Activated naive CD4-positive, alpha-beta T cell treated with Interleukin-2 at 50 U/mL for 16 hours (primary cell): Measurements from ENCODE around the gene TUBB2A.
"Not testable (repeated sequence)": the region's sequence is repeated elsewhere in the genome, so short reads cannot be mapped to it uniquely, and the experiment has no call there.

Source experiments
- DNase-seq: peaks from one replicate; pipeline ENCODE4 v3.0.0-alpha.2; 2020

TUBB2A gene

DNA sequence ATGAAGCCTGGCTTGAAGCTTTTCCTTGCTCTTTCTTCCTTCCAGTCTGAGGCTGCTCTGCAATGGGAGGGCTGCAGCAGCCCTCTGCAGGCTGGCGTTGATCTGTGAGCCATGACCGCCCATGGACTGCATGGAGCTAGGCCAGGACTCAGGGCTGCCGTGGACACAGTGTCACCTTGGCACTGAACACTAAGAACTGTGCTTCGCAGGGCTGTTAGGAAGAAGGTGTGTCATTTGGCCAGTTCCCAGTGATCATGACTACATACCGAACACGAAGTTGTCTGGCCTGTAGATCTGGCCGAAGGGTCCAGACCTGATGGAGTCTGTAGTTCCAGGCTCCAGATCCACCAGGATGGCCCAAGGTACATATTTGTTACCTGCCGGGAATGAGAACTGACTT, 21.3 kb upstream of the TUBB2A start:
- not testable (repeated sequence) for DNase-seq

- DNase-seq = peak; percentile 46
Measured at GRCh38 chr6:3176562-3177355, 19.4 kb upstream of the TUBB2A start.

DNA sequence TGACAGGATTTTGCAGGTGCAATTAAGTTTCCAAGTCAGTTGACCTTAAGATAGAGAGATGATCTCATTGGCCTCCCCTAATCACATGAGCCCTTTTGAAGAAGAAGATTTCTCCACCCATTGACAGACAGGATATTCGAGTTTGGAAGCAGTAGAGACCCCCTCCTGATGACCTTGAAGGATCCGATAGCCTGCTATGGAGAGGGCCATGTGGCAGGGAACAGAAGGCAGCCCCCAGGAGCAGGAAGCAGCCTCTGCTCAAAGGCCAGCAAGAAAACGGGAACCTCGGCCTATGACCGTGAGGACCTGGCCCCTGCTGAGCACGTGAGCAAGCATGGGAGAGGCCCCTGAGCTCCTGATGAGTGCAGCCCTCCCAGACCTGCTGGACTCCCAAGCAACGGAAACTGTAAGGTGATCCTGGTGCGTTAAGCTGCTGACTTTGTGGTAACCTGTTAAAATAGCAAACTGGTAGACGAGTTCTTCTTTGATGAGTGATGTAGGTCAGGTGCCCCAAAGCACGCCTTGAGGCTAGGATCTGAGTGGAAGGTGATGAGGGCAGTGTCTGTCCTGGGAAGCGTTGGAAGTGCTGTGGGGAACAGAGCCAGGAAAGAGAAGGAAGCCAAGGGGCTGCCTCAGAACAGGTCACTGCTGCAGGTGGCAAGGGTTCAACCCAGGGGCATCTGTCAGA, 18.5 kb upstream of the TUBB2A start:
- no peak for DNase-seq

GRCh38 chr6:3173636-3174089, 16.3 kb upstream of the TUBB2A start:
- DNase-seq = not testable (repeated sequence)

DNA sequence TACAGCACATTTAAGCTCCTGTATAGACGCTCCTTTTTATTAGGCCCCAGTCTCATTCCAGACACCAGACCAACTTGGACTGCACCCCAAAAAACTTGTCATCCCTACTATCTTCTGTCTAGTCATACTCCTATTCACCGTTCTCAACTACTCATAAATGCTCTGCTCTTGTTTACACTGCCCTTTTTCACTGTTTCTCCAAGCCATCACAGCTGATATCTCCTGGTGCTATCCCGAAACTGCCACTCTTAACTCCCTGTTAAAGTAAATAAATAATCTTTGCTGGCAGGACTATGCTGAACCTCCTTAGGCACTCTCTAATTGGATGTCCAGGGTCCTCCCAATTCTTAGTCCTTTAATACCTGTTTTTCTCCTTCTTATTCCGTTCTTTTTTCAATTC, 15.4 kb upstream of the TUBB2A start:
- not testable (repeated sequence) for DNase-seq

DNA sequence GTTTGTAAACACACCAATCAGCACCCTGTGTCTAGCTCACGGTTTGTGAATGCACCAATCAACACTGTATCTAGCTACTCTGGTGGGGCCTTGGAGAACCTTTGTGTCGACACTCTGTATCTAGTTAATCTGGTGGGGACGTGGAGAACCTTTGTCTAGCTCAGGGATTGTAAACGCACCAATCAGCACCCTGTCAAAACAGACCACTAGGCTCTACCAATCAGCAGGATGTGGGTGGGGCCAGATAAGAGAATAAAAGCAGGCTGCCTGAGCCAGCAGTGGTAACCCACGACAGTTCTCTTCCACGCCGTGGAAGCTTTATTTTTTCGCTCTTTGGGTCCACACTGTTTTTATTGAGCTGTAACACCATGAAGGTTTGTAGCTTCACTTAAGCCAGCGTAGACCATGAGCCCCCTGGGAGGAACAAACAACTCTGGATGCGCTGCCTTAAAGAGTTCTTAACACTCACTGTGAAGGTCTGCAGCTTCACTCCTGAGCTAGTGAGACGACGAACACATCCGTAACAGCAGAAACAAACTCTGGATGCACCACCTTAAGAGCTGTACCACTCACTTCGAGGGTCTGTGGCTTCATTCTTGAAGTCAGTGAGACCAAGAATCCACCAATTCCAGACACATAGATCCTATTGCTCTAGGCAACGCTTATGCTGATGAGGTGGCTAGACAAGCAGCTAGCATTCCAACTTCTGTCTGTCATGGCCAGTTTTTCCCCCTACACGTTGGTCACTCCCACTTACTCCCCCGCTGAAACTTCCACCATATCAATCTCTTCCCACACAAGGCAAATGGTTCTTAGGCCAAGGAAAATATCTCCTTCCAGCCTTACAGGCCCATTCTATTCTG, 14.2 kb upstream of the TUBB2A start:
- not testable (repeated sequence) for DNase-seq

DNA sequence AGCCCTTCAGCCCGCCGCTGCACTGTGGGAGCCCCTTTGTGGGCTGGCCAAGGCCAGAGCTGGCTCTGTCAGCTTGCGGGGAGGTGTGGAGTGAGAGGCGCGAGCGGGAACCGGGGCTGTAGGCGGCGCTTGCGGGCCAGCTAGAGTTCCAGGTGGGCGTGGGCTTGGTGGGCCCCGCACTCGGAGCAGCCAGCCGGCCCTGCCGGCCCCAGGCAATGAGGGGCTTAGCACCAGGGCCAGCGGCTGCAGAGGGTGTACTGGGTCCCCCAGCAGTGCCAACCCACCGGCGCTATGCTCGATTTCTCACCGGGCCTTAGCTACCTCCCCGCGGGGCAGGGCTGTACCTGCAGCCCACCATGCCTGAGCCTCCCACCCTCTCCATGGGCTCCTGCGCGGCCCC, 13.3 kb upstream of the TUBB2A start:
- DNase-seq = not testable (repeated sequence)

DNA sequence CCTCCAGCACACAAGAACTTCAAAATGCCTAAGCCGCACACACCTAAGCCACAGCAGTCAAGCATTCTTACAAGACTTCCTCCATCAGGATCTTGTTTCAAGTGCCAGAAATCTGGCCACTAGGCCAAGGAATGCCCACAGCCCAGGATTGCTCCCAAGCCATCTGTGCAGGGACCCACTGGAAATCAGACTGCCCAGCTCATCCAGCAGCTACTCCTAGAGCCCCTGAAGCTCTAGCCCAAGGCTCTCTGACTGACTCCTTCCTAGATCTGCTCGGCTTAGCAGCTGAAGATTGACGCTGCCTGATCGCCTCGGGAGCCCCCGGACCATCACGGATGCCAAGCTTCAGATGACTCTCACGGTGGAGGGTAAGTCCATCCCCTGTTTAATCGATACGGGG, 10.7 kb upstream of the TUBB2A start:
- DNase-seq = not testable (repeated sequence)

DNA sequence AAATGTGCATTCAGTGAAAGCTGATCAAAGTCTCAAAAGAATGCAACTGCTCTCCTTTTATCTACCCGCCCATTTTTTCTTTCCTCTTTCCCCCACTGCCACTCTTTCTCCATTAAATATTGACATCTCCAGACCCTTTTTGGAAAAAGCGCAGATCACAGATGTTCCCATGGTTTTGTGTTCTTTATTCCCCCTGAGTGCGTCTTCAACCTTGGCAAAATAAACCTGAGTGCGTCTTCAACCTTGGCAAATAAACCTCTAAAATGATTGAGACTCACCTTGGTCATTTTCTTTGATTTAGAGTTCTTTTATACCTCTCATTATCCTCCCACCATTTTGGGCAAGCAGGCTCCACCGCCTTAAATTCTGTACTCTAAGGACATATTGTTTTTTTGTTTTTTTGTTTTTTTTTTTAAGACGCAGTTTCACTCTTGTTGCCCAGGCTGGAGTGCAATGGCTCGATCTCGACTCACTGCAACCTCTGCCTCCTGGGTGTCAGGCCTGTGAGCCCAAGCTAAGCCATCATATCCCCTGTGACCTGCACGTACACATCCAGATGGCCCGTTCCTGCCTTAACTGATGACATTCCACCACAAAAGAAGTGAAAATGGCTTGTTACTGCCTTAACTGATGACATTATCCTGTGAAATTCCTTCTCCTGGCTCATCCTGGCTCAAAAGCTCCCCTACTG, 9.3 kb upstream of the TUBB2A start:
- not testable (repeated sequence) for DNase-seq

- DNase-seq = no peak
Measured at GRCh38 chr6:3165631-3166534, 8.5 kb upstream of the TUBB2A start.

DNA sequence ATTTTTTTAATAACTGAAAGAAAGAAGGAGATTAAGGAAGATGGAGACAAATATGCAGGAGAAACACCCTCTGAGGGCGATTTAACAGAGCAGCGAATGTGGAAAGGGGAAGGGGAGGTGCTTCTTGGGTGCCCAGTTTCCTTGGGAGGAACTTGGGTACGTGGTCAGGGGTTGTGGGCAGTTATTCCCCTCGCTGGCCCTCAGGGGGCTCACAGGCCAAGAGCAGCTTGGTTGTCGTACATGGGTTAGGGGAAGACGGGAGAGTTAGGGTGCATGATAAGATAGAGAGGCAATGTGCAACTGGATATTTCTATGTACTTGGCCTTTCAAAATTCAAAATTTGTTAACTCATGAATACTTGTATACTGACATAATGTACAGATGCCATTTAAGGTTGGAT, 7.0 kb upstream of the TUBB2A start:
- DNase-seq = no peak

DNA sequence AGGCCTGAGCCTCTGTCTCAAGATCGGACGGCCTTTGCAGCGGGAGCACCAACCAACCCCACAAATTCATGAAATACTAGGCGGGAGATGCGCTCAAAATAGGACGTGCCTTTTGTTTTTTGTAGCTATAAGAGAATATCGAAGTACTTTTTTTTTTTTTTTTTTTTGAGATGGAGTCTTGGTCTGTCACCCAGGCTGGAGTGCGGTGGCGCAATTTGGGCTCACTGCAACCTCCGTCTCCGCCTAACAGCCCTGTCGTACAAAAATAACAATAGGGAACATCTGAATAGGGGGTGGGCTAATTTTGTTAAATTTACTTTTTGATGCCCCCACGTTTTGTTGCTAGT, 5.9 kb upstream of the TUBB2A start:
- no peak for DNase-seq

GRCh38 chr6:3162565-3163247, 5.4 kb upstream of the TUBB2A start:
- DNase-seq = peak; percentile 60

- no peak for DNase-seq
Measured at GRCh38 chr6:3162067-3162497, 4.7 kb upstream of the TUBB2A start.

GRCh38 chr6:3159805-3160781, 2.7 kb upstream of the TUBB2A start:
- DNase-seq = peak; percentile 66

- DNase-seq = peak; percentile 12
Measured at GRCh38 chr6:3156184-3157130, 887 bp downstream of the TUBB2A start.

DNA sequence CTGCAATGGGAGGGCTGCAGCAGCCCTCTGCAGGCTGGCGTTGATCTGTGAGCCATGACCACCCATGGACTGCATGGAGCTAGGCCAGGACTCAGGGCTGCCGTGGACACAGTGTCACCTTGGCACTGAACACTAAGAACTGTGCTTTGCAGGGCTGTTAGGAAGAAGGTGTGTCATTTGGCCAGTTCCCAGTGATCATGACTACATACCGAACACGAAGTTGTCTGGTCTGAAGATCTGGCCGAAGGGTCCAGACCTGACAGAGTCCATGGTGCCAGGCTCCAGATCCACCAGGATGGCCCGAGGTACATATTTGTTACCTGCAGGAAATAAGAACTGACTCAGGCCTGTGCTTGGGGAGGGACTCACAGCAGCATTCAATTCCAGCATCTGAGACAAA, 1.9 kb downstream of the TUBB2A start:
- DNase-seq = not testable (repeated sequence)

DNA sequence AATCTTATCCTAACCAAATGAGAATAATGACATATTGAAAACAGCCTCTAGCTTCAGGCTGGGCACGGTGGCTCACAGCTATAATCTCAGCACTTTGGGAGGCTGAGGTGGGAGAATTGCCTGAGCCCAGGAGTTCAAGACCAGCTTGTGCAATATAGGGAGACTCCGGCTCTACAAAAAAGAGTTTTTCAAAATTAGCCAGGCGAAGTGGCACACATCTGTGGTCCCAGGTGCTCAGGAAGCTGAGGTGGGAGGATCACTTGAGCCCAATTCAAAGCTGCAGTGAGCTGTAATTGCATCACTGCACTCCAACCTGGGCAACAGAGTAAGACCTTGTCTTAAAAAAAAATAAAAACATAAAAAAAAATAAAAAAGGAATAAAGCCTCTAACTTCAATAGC, 4.7 kb downstream of the TUBB2A start:
- DNase-seq = no peak

DNA sequence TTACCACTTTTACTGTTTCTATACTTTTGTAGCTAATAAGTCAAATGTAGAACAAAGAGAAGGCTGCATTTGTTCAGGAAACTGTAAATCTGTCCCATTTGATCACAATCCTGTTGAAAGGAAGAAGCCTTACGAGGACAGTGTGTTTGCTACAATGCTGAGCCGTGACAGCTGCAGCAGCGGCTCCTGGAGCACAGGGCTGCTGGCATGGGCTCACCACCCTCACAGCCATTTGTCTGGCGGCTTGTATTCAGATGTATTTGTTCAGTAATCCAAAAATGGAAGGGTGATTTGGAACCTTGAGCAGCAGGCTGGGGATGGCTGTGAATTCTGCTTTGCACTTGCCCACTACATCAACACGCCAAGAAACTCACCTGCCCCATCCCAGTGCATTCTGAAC, 5.7 kb downstream of the TUBB2A start:
- DNase-seq = no peak
